GM18520 (cell line): ENCODE measurements around the gene PTPN3.

ENCODE experiments used
- ATAC-seq: cut with Tn5 transposase; IDR thresholded peaks from one replicate; pipeline ENCODE4 v1.9.1; 2021; ENCODE audit not compliant: unreplicated experiment

Gene PTPN3

DNA sequence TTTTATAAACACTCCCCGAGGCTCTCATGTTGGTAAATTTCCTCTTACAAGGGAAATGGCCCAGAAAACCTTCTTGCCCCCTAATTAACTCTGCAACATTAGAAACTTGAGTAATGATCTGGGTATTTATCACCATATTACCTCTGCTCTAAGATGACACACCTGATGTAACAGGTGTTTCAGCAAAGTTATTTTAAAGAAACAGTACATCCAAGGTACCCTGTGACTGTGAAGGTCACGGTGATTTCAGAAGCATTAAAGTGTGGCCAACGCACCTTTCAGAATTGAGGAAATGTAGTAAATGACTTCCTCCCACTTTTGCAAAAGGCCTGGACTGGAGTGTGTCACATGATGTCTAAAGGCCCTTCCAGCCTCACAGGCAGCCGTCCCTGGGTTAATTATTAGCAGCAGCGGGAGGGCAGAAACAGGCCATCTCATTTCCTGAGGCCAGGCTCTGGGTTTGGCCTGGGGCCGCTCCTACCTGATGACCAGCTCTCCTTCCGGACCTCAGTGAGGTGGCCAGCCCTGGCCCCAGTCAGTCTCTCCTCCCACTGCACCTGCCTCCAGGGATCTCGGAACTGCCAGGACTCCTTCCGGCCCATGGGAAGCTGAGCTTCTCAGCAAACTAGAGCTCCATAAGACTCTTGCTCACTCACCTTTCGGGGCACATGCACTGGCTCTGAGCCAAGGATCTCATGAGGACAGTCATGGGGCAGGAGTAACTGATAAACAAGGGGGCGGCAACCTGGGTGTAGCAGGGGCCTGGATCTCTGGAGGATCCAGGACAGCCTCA is 20.7 kb downstream of the PTPN3 start:
- ATAC-seq, result no peak

DNA sequence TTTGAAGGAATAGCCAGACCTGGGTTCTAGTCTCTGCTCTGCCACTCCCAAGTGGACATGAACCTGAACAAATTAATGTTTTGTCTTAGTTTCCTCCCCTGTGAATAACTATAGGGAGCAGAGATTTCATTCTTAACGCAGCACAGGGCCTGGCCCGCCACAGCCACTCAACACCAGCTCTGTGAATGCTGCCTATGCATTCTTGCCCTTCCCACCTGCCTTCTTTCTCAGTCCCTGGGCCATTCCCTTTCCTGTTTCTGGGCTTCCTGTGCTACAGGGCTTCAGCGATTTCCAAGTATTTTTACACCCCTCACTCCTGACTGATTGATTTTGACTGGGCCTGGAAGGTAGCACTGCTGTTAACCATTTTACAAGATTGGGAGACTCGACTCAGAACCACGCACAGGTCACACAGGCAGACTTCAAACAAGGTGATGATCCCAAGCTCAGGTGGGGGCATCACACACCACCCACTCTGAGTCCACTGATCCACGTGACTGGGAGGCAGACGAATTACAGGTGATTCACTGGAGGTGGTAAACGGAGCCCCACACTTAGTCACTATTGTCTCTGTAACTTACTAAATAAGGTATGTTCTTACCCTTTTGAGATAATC is 21.4 kb downstream of the PTPN3 start:
- ATAC-seq, result no peak

DNA sequence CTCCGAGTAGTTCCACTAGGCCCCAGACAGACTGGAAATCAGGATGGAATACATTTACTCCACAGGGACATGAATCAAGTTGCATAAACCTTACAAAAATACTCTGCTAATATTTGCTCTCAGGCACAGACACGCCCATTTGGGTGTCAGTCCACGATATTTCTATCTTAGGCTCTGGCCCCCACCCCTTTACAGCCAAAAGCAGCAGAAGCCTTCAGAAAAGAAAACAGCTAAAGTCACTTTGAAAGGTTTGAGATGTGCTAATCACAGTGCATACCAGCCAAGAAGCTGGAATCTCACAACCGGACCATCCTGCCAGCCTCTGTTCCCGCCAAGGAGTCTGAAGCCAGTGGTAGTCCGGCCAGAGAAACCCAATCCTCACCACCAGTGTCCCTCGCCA is 22.6 kb downstream of the PTPN3 start:
- ATAC-seq, result no peak

DNA sequence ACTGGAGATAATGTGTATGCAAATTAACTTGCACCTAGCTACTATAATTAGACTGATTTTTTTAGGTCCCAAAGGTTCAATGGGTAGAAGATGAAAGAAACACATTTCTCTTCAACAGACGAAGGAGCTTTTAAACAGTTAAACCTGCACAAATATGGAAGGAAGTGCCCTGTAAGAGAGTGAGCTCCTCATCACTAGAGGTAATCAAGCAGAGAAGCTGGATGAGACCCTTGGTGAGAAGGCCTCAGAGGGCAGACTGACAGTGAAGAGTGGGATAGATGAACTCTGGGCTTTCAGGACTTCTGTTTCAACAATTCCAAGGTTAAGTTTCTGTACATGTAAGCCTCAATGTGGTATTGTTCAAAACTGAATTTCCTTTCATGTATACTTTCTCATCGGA is 23.2 kb downstream of the PTPN3 start:
- ATAC-seq, result no peak

DNA sequence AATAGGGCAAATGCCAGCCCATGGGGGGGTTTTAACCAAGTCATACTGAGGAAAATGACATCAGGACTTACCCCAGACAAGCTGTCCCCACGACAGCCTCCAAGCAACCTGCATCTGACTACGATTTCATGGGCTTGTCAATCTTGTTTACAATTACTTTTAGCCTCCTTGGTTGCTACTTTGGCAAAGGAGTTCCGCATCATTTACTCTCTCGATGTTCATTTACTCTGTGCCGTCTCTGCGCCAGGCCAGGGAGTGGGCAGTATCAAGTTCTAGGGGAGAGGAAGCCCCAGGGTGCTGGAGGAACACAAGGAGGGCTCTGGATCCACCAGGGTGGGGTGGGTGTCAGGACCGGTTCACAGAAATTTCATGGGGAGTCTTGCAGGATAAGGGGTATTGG is 23.9 kb downstream of the PTPN3 start:
- no peak for ATAC-seq

DNA sequence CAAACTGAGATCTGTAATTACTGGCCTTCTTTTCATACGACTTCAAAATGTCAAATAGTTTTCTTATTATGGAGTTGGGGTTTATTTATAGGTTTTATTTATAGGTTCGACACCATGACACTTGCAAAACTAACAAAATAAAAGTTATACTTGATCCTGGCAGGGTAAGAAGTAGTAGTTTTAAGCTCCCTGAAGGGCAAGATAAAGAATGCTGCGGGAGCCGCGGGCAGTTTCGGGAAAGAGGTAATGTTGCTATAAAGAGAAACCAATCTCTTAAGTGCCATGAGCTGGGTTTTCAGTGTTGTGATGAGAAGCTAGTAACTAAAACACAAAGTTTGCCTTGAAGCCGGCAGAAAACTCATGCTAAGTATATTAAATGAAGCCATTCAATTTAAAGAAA is 24.8 kb downstream of the PTPN3 start:
- ATAC-seq, result no peak

DNA sequence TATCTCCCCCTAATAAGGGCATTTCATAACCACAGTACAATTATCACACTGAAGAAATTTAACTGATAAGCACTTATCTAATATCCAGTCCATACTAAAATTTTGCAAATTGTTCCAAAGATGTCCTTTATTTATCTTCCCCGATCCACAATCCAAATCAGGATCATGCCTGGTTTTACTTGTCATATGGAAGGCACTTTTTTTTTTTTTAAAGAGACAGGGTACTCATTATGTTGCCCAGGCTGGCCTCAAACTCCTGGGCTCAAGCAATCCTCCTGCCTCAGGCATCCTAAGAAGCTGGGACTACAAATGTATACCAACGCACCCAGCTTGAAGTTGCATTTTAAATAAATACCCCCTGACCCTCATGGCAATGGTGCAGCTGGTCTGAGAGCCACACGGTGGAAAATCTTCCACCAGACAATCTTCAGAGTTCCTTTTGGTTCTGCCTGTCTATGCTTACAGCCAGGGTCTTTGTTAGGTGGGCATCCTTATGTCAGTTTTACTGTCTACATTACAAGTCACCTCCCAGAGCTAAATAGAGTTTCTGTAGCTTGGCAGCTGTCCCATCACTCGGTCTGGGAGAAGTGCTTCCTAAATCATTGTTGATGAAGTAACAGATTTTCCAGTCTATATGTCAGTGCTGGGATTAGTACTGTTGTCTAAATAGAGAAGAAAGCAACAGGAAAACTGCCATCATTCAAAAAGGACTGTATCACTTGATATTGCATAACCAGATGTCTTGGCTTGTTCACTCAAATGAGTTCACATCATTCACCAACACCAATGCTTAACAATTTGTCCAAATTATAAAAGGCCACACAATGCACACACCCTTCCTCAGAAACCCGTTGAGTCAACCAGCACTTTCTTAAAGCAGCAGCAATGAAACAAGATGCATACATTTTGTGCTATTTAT is 26.4 kb downstream of the PTPN3 start:
- no peak for ATAC-seq

DNA sequence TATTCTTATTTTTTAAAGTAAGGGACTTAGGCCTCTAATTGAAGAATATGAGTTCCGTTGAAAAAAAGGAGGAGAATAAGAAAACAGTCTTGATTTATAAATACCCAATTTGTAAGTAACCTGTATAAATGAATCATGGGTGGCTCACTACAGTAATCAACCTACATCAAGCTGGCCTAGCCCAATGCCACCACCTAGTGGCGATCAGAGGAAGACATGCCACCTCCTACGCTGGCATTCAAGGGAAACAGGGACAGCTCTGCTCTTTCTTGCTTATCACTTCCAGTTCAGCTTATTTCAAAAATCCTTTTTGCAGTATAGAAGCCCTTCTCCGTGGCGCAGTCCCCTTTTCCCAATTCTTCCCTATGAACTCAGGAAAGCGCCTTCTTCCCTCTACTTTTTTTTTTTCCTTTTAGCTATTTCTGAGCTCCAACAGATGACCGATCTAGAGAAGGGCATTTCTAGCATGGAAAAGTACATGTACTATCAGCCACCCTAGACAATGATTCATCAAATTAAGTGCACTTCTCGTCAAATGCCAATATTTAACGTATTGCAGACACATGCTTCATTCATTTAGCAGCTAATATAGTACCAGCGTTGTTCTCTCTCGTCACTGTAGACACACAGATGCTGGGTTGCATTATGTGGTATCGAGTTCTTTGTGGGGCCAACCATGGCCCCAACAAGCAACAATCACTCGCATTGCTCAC is 28.3 kb downstream of the PTPN3 start:
- ATAC-seq, result peak; percentile 83

DNA sequence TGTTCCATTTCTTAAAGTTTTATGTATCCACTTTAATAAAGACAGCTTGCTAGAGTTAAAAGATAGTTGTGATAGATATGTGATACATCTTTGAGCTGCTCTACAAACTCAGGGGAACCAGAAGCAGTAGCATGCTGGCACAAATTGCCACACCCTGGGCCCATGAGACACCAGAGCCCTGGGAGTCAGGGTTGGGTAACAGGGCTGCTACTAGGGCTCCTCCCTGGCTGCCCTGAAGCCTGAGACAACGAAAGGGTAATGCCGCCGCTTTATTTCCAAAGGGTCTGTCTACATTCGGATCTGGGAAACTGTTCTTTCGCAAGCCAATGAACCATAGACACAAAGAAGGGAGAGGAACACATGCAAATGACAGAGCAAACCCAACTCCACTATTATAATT is 29.2 kb downstream of the PTPN3 start:
- ATAC-seq, result no peak

DNA sequence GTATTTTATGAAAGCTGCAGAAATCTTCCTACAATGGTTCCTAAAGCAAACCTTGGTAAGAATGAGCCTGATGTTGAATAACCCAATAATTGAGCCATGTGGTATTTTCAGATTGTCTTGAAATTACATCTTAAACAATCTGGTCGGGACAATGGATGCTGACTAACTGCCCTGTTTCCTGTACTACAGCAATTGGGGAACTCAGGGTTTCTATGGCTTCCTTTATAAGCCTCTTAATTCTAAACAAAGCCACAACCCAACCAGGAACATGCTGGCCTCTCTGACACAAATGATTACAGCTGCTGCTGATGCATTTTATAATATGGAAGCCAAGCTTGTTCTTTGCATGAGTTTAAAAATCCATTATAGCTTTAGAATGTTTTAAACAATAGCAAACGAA is 30.2 kb downstream of the PTPN3 start:
- no peak for ATAC-seq

DNA sequence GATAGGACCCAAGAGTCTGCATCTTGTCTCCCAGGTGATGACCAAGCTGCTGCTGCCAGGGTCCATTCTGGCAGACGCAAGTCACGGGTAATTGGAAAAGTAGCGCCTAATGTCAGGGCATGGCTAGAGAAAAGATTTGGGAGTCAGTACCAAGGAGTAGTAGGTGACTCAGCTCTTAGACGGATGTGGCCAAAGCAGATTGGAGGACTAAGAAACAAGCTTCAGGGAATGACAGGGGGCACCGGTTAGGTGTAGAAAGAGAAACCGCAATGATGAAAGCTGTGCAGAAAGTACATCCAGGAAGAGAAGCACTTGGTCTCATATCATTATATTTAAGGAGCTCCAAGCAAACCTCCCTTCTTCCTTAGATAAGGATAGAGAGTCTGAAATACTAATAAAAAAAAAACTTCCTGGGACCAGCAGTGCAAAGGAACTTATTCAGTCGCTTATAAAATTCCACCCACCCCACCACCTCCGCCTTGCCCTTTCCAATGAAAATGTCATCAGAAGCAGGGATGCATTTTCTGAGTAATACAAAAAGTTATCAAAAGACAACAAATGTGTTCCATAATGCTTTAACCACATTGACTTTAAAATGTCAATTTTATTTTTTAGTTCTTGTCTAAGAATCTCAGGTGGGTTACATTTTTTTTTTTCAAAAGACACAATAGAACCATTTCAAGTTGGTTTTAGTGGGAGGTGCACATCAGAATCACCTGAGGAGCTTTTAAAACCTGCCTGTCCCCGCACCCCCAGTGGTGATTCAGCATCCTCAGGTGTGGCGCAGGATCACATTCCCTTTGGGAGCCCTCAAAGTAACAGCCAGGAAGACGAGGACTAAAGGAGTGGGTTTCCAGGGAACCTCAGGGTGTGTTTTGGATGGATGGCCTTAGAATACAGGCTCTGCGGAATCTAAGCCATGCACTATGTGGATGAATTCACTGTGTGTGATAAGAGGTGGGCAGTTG is 31.2 kb downstream of the PTPN3 start:
- no peak for ATAC-seq

DNA sequence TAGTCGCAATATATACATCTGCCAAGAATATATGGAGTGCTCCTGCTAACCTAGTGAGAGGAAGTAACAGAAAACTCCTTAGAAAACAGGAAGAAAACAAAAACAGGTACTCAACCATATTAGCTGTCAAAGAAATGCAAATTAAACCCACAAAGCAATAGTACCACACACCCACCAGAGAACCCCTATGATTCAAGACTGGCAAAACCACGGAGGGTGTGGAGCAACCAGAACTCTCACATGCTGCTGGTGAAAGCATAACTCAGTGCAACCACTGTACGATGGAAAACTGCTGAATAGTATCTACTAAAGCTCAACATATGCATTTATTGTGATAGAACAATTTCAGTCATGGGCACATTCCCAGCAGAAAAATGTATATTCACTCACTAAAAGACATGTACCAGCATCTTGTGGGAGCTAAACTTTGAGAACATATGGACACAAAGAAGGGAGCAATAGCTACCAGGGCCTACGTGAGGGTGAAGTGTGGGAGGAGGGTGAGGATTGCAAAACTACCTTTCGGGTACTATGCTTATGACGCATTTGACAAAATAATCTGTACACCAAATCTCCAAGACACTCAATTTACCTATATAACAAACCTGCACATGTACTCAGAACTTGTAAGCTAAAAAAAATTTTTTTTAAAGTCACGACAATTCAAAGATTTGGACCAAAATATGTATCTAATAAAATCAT is 34.0 kb downstream of the PTPN3 start:
- peak; percentile 60 for ATAC-seq

DNA sequence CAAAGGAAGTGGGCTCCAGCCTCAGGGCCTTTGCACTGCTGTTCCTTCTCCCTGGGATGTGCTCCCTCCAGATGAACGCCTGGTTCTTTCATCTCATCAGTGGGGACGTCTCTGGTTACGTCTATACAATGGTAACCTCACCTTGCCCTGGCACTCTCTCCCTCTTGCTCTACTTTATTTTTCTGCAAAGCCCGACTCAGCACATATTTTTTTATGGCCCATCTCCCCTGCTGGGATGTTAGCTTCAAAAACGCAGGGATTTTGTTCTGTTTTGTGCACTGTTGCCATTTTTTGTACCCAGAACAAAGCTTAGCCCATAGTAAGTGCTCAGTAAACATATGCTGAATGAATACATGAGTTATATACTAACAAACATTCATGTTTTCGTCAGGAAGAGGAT is 37.5 kb downstream of the PTPN3 start:
- no peak for ATAC-seq

DNA sequence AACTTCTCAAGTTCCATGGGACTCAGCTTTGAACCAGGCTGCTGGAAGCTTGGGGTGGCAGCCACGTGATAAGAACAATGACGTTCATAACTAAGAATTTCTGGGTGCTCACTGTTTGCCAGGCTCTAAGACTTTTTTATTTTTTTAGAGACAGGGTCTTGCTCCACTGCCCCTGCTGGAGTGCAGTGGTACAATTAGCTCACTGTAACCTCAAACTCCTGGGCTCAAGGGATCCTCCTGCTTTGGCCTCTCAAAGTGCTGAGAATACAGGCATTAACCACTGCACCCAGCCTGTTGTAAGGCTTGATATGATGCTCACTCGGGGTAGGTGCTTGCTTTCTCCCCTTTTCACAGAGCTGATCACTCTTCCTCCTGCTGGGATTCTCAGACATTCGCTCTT is 38.7 kb downstream of the PTPN3 start:
- no peak for ATAC-seq

DNA sequence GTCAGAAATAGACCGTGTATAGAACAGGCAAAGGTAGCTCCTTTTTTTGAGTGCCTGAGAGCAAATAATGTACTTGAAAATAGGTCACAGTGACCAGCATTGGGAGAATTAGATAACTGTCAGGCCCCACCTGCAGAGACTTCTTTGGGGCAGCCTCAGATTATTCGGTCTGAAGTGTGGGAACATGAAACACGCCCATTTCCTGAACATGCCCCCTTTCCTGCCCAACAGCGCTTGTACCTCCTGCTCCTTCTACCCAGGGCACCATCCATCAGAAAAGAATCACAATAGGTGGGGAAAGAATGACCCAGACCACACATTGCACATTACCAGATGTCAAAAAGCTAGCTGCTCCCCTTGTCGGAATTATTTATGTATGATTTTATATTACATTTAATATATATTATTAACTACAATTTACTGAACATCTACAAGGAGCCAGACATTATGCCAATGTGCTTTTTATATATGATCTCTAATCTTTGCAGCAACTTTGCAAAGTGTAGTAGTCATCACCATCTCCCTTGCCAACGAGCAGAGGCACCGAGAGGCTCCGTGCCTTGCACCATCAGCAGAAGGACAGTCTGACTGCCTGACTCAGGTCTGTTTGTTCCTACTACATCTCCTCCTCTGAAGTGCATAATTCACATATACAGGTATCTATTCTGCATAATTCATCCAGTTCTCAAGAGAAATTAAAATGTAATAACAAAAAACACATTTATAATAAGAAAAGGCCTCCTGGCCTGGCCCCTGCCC is 39.5 kb downstream of the PTPN3 start:
- ATAC-seq, result no peak

DNA sequence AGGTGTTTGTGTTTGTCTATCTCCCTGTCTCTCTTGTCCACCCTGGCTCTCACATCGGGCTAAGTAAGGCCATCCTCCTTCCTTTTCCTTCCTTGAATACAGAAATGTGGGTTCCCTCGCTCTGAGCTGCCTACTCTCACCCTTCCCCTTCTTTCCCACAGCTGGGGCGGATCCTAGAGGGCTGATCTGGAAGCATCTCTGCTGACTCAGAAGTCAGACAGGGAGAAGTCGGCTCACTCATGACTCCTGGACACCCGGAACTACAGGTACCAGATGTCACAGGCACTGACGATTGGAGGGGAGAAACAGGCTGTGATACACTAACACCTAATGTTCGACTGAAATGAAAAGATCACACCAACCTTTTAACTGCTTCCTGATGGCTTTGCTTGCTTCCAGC is 41.3 kb downstream of the PTPN3 start:
- no peak for ATAC-seq

DNA sequence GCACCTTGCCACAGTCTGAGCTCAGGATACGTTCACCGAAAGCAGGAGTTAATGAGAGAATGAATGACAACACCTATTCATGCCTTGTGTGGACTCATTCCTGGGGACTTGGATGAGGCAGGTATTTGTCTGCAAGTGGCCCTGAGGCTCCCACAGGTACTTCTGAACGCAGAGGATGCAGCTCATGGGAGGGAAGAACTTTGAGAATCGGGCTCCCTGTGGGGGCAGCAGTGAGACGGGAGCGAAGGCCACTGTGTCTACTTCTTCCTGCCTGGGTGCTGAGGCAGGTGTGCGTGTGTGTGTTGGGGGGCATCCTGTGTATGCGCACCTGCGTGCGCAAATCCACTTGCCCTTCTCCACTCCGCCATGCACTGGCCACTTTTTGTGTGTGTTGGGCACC is 42.2 kb downstream of the PTPN3 start:
- ATAC-seq, result no peak

DNA sequence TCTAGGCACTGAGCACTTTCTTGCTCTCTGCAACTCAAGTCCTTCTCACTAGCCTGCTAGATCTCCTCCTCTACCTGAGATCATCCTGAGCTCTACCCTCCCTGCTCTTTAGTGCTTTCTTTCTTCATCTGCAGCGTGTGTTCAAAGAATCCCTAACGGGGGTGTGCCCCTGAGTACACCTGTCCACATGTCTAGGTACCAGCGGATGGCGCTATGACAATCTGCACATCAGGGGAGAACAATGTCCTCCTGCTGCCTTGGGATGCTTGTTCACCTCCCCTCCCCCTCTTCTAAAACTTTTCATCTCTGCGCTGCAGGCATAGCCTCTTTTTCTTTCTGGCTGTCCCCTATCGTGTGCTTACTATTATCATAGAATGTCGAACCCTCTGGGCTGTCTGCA is 42.7 kb downstream of the PTPN3 start:
- no peak for ATAC-seq
